Measurements from ENCODE around the gene MAP3K12. TPM values are rescaled to one million over a fixed set of nuclear protein-coding genes. Genes with fewer than 3 reads are reported as not detected.
"Not testable (repeated sequence)": the region's sequence is repeated elsewhere in the genome, so short reads cannot be mapped to it uniquely, and the experiment has no call there.

Gene MAP3K12
- total and polyA plus RNA-seq, 2 of the 8 experiments (the other 6 are each of a cell fraction or from before 2014, with no cell fraction given): 23.4 to 42.7 TPM

- ChIA-PET POLR2A (ENCODE audit: partially characterized antibody) (interaction anchor here (0.9 to 67.0 kb wide), 14 partner anchors 13 to 266 kb away, joined by 3 to 3397 read pairs (median 7); partner anchors contain the start of genes AAAS, MAP3K12, NPFF and PCBP2), CTCF (ENCODE audit: partially characterized antibody) (interaction anchor here (0.6 to 9.0 kb wide), 26 partner anchors 8 to 718 kb away, joined by 3 to 105 read pairs (median 5); partner anchors contain the start of genes MAP3K12, NPFF and TARBP2)
- H2AFZ ChIP-seq (ENCODE audit: low read length); H3K4me2 ChIP-seq (ENCODE audit: insufficient read depth in 1 of 2, low read depth in 2 of 2, low read length in 2 of 2); H3K14ac ChIP-seq (ENCODE audit: insufficient read length); H3K4me1 ChIP-seq (replicated peaks in 1 of 4; ENCODE audit: control insufficient read depth in 3 of 4, insufficient read depth in 4 of 4, low read length in 3 of 4); H2AK5ac ChIP-seq (ENCODE audit: low read depth, low read length); H2BK12ac ChIP-seq (ENCODE audit: low read depth, low read length); H2BK15ac ChIP-seq (ENCODE audit: low read length); DNase-seq (ENCODE audit: low read depth in 1 of 2, low spot score in 2 of 2); H3K27ac ChIP-seq (ENCODE audit: low read depth, low read length); H4K91ac ChIP-seq (replicated peaks; ENCODE audit: insufficient read length, low read length); H3K9me3 ChIP-seq (ENCODE audit: insufficient read depth in 2 of 2, low read depth in 1 of 2, low read length in 1 of 2); H3K79me1 ChIP-seq (ENCODE audit: low read depth, low read length); H3K4me3 ChIP-seq (ENCODE audit: extremely low read depth in 1 of 4, insufficient read depth in 2 of 4, low read depth in 3 of 4, low read length in 4 of 4); H3K18ac ChIP-seq (ENCODE audit: extremely low read depth, low read length); H2BK120ac ChIP-seq (replicated peaks; ENCODE audit: low read depth, low read length); H4K8ac ChIP-seq (ENCODE audit: extremely low read depth, insufficient read depth, low read length); H3K56ac ChIP-seq (replicated peaks; ENCODE audit: insufficient read length, low read depth, low read length); H4K5ac ChIP-seq (ENCODE audit: insufficient read length, low read depth, low read length); H3K23me2 ChIP-seq (ENCODE audit: low read depth, low read length); H3K23ac ChIP-seq (ENCODE audit: insufficient read length); H2BK5ac ChIP-seq (ENCODE audit: low read depth, low read length); FAIRE-seq; H2BK20ac ChIP-seq (ENCODE audit: low read length); H3K27me3 ChIP-seq (replicated peaks in 1 of 4; ENCODE audit: control insufficient read depth in 3 of 4, extremely low read depth in 1 of 4, insufficient read depth in 3 of 4, low read length in 3 of 4); H3K79me2 ChIP-seq (ENCODE audit: control insufficient read depth in 1 of 2, insufficient read depth in 2 of 2, low read length in 2 of 2); H3K9ac ChIP-seq (replicated peaks in 1 of 4; ENCODE audit: extremely low read depth in 1 of 4, low read depth in 3 of 4, low read length in 3 of 4); H3K4ac ChIP-seq (replicated peaks; ENCODE audit: insufficient read length, low read depth, low read length): not testable (repeated sequence)
- peaks cover 19 to 90% (median 52%) of the 10 kb centered on the region in 4 experiments for H3K36me3 ChIP-seq (ENCODE audit: control insufficient read depth in 2 of 4, insufficient read depth in 4 of 4, low read length in 3 of 4)
- TF ChIP-seq POLR2AphosphoS5 (IDR thresholded peaks at IDR 0.05; ENCODE audit: low read depth, low read length) (0 out of 2 replicates have a peak, but pooled peaks have one; percentile 20), POLR2A (IDR thresholded peaks at IDR 0.05; ENCODE audit: control extremely low read depth in 1 of 2, low read depth in 2 of 2, low read length in 2 of 2) (peak in 1 of 2 experiments; percentile 7; a peak in 2 of 3 replicates), SP4 (IDR thresholded peaks at IDR 0.05; ENCODE audit: low read length) (0 out of 2 replicates have a peak, but pooled peaks have one; percentile 16)
- WGBS, 2 experiments (ENCODE audit: extremely low coverage in 1 of 2, insufficient coverage in 1 of 2, insufficient read length in 1 of 2, insufficient replicate concordance in 2 of 2, low coverage in 1 of 2, low lambda C conversion rate in 2 of 2, missing lambda C conversion rate in 1 of 2): 85% methylated on average over 6 of the region's 6 CpGs; no CpG with 5 or more reads in 1 of the 2 experiments
- H4K20me1 ChIP-seq (replicated peaks in 1 of 2; ENCODE audit: control insufficient read depth in 1 of 2, insufficient read depth in 2 of 2, low read length in 2 of 2): peaks cover 23 to 24% of the 10 kb centered on the region in 2 experiments
These were observed 17.8 kb downstream of the MAP3K12 start for GRCh38 chr12:53481458-53481857.
